Activated naive CD4-positive, alpha-beta T cell (primary cell): ENCODE measurements around the gene EFNA3.

Experiments used
- DNase-seq, 4 experiments: peaks; one replicate each; lab custom pipeline; 2025; lab: John Stamatoyannopoulos, UW

EFNA3 gene

GRCh38 chr1:155083052-155083541 is 4.5 kb downstream of the EFNA3 start:
- no peak for DNase-seq

- DNase-seq: peak in 1 of 4 experiments; percentile 19
Observed at GRCh38 chr1:155083865-155084721, 5.5 kb downstream of the EFNA3 start.

GRCh38 chr1:155084722-155085503 is 6.3 kb downstream of the EFNA3 start:
- DNase-seq: peak; percentile 80 to 91 (median 84)

DNA sequence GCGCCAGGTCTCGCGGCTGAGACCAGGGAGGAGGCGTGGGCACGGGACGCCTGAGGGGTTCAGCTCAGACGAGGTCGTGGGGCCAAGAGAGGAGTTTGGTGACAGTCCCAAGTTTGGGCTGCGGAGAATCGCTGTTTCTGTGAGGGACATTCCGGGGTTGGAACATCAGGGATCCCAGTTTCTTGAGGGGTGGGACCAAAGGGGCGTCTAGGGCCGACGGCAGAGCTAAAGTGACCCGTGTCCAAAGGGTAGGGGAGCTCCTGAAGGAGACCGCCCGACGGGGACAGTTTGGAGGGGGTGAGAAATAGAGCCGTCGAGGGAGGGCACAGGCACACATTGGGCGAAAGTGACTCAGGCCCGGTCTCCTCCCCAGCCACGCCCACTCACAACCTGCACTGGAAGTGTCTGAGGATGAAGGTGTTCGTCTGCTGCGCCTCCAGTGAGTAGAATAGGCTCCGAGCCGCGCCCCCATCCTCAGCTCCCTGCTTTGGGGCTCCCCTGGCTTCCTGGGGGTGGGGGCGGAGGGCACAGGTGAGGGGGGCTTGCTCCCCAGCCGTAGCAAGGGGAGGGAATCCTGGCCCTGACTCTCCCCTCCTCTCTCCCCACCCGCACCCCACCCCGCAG is 7.0 kb downstream of the EFNA3 start:
- peak; percentile 49 to 64 (median 50) for DNase-seq

GRCh38 chr1:155086128-155086741 is 7.6 kb downstream of the EFNA3 start:
- DNase-seq: peak; percentile 68 to 81 (median 78)

DNA sequence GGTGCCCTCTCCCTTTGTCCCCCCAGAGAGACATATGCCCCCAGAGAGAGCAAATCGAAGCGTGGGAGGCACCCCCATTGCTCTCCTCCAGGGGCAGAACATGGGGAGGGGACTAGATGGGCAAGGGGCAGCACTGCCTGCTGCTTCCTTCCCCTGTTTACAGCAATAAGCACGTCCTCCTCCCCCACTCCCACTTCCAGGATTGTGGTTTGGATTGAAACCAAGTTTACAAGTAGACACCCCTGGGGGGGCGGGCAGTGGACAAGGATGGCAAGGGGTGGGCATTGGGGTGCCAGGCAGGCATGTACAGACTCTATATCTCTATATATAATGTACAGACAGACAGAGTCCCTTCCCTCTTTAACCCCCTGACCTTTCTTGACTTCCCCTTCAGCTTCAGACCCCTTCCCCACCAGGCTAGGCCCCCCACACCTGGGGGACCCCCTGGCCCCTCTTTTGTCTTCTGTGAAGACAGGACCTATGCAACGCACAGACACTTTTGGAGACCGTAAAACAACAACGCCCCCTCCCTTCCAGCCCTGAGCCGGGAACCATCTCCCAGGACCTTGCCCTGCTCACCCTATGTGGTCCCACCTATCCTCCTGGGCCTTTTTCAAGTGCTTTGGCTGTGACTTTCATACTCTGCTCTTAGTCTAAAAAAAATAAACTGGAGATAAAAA is 8.4 kb downstream of the EFNA3 start:
- DNase-seq: no peak

GRCh38 chr1:155091071-155092051 is 12.7 kb downstream of the EFNA3 start:
- DNase-seq: peak; percentile 63 to 79 (median 72)

GRCh38 chr1:155092131-155092530 is 13.5 kb downstream of the EFNA3 start:
- no peak for DNase-seq

DNA sequence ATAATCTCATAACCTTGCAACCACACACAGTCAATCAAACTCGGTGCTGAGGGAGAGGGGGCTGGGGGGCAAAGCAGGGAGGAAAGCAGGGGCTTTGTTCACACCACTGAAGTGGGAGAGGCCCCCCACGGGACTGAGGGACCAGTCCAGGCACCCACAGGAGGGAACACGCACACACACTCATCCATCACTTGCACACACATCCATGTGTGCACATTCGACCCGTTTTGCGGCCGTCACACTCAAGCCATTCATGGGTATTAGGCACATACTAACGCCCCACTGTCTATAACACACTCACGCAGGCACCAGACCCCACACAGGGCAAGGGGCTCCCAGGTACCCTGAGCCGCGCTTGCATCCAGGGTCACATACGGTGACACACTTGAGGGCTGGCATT is 14.0 kb downstream of the EFNA3 start:
- no peak for DNase-seq

- no peak for DNase-seq
Observed at GRCh38 chr1:155093911-155094621, 15.4 kb downstream of the EFNA3 start.

- DNase-seq: no peak
Observed at GRCh38 chr1:155094622-155094948, 15.9 kb downstream of the EFNA3 start.

- DNase-seq: no peak
Observed at GRCh38 chr1:155099331-155099730, 20.7 kb downstream of the EFNA3 start.

DNA sequence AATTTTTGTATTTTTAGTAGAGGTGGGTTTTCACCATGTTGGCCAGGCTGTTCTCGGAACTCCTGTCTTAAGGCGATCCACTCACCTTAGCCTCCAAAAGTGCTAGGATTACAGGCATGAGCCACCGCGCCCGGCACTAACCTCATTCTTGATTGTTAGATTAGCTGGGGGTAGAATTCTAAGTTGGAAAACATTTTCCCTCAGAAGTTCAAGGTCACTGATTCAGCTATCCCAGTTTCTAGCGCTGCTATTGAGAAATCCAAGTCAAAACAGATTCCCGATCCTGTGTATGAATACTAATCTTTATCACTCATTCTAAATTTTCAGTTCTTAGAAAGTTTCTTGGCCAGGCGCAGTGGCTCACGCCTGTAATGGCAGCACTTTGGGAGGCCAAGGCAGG is 24.7 kb downstream of the EFNA3 start:
- no peak for DNase-seq

DNA sequence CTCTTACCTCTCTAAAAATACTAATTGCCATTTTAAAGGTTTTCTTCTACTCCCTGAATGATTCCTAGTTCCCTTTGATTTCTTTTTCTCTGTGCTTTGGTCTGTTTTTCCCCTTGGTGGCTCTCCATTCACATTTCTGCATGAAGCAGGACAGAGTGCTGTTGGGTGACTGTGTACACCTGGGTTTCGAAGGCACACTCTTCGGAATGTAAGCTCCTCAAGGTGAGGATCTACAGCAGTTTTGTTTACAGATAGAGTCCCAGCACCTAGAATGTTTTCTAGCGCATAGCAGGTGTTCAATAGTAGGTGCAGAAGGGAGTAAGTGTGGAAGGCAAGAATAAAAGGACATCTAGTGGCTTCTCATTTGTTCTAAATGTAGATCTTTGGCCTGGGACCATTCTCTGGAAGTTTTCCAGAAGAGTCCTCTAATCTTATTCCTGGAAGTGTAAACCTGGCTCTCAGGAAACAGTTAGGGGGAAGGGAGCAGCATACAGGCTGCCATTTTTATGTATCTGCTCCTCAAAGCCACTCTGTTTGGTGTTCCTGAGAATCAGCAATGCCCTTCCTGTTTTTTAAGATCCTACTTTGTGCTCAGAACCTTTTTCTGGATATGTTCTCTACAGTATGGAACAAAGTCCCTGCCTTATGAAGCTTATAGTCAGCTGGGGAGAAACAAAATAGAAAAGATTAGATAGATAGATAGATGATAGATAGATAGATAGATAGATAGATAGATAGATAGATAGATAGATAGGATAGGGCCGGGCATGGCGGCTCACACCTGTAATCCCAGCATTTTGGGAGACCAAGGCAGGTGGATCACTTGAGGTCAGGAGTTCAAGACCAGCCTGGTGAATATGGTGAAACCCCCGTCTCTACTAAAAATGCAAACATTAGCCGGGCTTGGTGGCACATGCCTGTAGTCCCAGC is 26.2 kb downstream of the EFNA3 start:
- no peak for DNase-seq

DNA sequence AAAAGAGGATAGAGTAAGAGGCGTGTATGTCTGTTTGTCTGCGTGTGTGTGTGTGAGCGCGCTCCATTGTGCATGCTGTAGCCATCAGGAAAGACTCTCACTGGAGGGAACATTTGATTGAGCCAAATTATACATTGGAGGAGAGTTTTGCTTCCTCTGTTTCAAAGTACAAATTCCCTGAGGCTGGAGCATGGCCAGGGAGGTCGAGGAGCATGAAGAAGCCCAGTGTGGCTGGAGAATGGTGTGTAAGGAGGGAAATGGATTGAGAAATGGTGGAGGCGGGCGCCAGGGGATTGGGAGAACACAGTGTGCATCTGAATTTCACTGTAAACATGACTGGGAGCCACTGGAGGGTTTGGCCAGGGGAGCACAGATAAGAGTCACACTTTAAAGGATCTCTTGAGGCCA is 27.0 kb downstream of the EFNA3 start:
- no peak for DNase-seq

- DNase-seq: no peak
Observed at GRCh38 chr1:155106862-155107261, 28.2 kb downstream of the EFNA3 start.

GRCh38 chr1:155107309-155108264 is 28.9 kb downstream of the EFNA3 start:
- DNase-seq: no peak
